Neural progenitor cell (in vitro differentiated cells): ENCODE data around the gene RNASEH2A.
"Not testable (repeated sequence)": the region's sequence is repeated elsewhere in the genome, so short reads cannot be mapped to it uniquely, and the experiment has no call there.

ENCODE experiments used
- CTCF ChIP-seq: fragments of 200-600 bp; sonication (generic); IDR thresholded peaks from 2 replicates; pipeline ENCODE4 v1.5.1; 2017; ENCODE audit warnings: antibody characterized with exemption, mild to moderate bottlenecking
- EZH2 ChIP-seq: fragments of 200-600 bp; sonication (generic); IDR thresholded peaks from 2 replicates; pipeline ENCODE4 v1.6.1; 2017; ENCODE audit warnings: antibody characterized with exemption, mild to moderate bottlenecking, moderate library complexity
- EZH2phosphoT487 ChIP-seq: fragments of 200-600 bp; sonication (generic); IDR thresholded peaks from 2 replicates; pipeline ENCODE4 v1.6.1; 2017; ENCODE audit warnings: antibody characterized with exemption

GRCh38 chr19:12797607-12798006 is 8.8 kb upstream of the RNASEH2A start:
- TF ChIP-seq CTCF, EZH2, EZH2phosphoT487: not testable (repeated sequence)
